Heart left ventricle (tissue), 16 donors: ENCODE results near the gene MUC2. TPM values are rescaled to one million over a fixed set of nuclear protein-coding genes. Genes with fewer than 3 reads are reported as not detected.

Source experiments
- ATAC-seq, 4 donors: fragments of 200-7000 bp; cut with Tn5 transposase; one replicate each; pipeline ENCODE4 v1.9.1; 2020 to 2022; ENCODE audit warnings: moderate library complexity in 4 of 4, mild to moderate bottlenecking in 3 of 4, moderate number of reproducible peaks in 1 of 4
- DNase-seq, 5 donors: peaks; one replicate each; pipeline ENCODE4 v3.0.0-alpha.2; 2020
- H3K27ac ChIP-seq, 12 donors: fragments of 200-600 bp; sonication (generic) in 4 of 12; one replicate each; pipeline versions ENCODE4 v1.5.0 to v1.8.0; 2016 to 2022; ENCODE audit warnings: mild to moderate bottlenecking in 2 of 12
- H3K27me3 ChIP-seq, 9 donors: fragments of 200-600 bp; sonication (generic) in 2 of 9; one replicate each; pipeline versions ENCODE4 v1.5.1 to v1.8.0; 2016 to 2022; ENCODE audit warnings: mild to moderate bottlenecking in 3 of 9
- H3K36me3 ChIP-seq, 9 donors: fragments of 200-600 bp; sonication (generic) in 2 of 9; one replicate each; pipeline versions ENCODE4 v1.5.0 to v1.8.0; 2018 to 2022; ENCODE audit warnings: mild to moderate bottlenecking in 2 of 9
- H3K4me1 ChIP-seq, 12 donors: fragments of 200-600 bp; sonication (generic) in 4 of 12; one replicate each; pipeline versions ENCODE4 v1.5.0 to v1.8.0; 2016 to 2022; ENCODE audit warnings: mild to moderate bottlenecking in 3 of 12
- H3K4me3 ChIP-seq, 12 donors: fragments of 200-600 bp; sonication (generic) in 4 of 12; one replicate each; pipeline versions ENCODE4 v1.5.0 to v1.8.0; 2017 to 2022; ENCODE audit warnings: mild to moderate bottlenecking in 9 of 12, moderate library complexity in 4 of 12
- H3K9me3 ChIP-seq, 12 donors: fragments of 200-600 bp; sonication (generic) in 4 of 12; one replicate each; pipeline versions ENCODE4 v1.5.0 to v1.8.0; 2016 to 2022; ENCODE audit warnings: mild to moderate bottlenecking in 1 of 12
- POLR2A ChIP-seq, 2 donors: fragments of 450-650 bp; IDR thresholded peaks; one replicate each; pipeline ENCODE4 v1.6.1; 2017; ENCODE audit warnings: antibody characterized with exemption in 2 of 2, mild to moderate bottlenecking in 2 of 2, moderate library complexity in 2 of 2
- WGBS, 4 donors: extraction: QIAGEN DNeasy Blood & Tissue Kit in 2 of 4; methylation state at CpG; one replicate each; pipeline versions ENCODE4 v1.1.5 to v1.1.7; 2013 to 2018; 5-methylcytosine and 5-hydroxymethylcytosine counted together
- intact Hi-C, 10 donors: fragments of 100-400 bp; cut with DNase I; formaldehyde crosslinking; loops; one replicate each; pipeline versions ENCODE4 v1.11.1 to v1.14.2; 2022
- polyA plus RNA-seq, 2 donors: library from polyadenylated mRNA; stranded (reverse); fragments of 200-250 nt; gene quantifications; one replicate each; pipeline ENCODE4 v1.2.3, GENCODE V29; 2013
- total RNA-seq, 9 donors: library from RNA; depleted of rRNA in 2 of 9; stranded (reverse); fragments of >200 nt in 2 of 9; fragmentation: NEBNext Ultra II Directional in 3 of 9; extraction: Animal tissue kit (Norgen Biotek cat#: 25700) in 3 of 9; gene quantifications; one replicate each; pipeline versions ENCODE4 v1.1.0 to v1.2.4, GENCODE V29; 2016 to 2023
- TF ChIP-seq, protein P1 (sequence below), 12 donors: fragments of 200-600 bp; sonication (generic) in 4 of 12; IDR thresholded peaks; one replicate each; pipeline versions ENCODE4 v1.5.0 to v1.8.0; 2018 to 2022; ENCODE audit warnings: antibody characterized with exemption in 12 of 12, mild to moderate bottlenecking in 5 of 12
- donor health status: ischemic (EF 13 %, LVEDD 7.1; RV severe dilation, severe dysfunction).
- donor health status: healthy with polysubstance abuse.
- donor health status: DM: no; HTN: yes; CAD: no.
- donor health status: DM: no; HTN: no; CAD: no.
- donor health status: ischemic (EF 25% LVEDD 6.9; RV normal size, moderate dysfunction).
- donor health status: ischemic (EF 25% LVEDD 5.7; RV mildly dilated, moderate dysfunction).
- donor health status: healthy.
- donor health status: DM: yes; HTN: yes; CAD: no.
- donor health status: ischemic (EF 35%, LVEDD 5.7; RV mildly dilated, moderate dysfunction).
- donor health status: nonischemic (EF 11% LVEDD 7.7; RV severe dilation, severe dysfunction).
- donor health status: DM: yes; HTN: yes; CAD: no.
- donor health status: PGD.
- donor health status: ischemic (EF 29% LVEDD 5.4; RV normal size, mild dysfunction).
- donor health status: nonischemic (EF 23%, LVEDD 6.1; RV moderate dilation, normal function).

Gene MUC2
- total and polyA plus RNA-seq, 11 donors = 0.01 to 0.07 TPM; not detected in 9

- Histone ChIP-seq H3K9me3 (no peaks in the 10 kb centered on the region), H3K27ac (no peak overlapping the region), H3K4me3 (no peak overlapping the region), H3K4me1 (peaks cover 0 to 23% (median 0%) of the 10 kb centered on the region in 12 donors), H3K36me3 (no peaks in the 10 kb centered on the region), H3K27me3 (peaks cover 0 to 66% (median 12%) of the 10 kb centered on the region in 9 donors)
- intact Hi-C loops = loop anchor here (1.0 to 10.0 kb wide), 5 partner anchors 127 to 205 kb away; partner anchors contain the start of gene AP2A2 (in 5 of the 10)
- ATAC-seq = no peak
- DNase-seq = peak in 2 of 5 donors; percentile 19 to 39
- 57 to 70% (median 63%) methylated on average over 12 to 15 of the region's 15 CpGs for WGBS, 4 donors
- TF ChIP-seq, protein P1, sequence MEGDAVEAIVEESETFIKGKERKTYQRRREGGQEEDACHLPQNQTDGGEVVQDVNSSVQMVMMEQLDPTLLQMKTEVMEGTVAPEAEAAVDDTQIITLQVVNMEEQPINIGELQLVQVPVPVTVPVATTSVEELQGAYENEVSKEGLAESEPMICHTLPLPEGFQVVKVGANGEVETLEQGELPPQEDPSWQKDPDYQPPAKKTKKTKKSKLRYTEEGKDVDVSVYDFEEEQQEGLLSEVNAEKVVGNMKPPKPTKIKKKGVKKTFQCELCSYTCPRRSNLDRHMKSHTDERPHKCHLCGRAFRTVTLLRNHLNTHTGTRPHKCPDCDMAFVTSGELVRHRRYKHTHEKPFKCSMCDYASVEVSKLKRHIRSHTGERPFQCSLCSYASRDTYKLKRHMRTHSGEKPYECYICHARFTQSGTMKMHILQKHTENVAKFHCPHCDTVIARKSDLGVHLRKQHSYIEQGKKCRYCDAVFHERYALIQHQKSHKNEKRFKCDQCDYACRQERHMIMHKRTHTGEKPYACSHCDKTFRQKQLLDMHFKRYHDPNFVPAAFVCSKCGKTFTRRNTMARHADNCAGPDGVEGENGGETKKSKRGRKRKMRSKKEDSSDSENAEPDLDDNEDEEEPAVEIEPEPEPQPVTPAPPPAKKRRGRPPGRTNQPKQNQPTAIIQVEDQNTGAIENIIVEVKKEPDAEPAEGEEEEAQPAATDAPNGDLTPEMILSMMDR (IDR thresholded peaks at IDR 0.05) = peak in 1 of 12 donors; percentile 1
- no peak for TF ChIP-seq POLR2A (IDR thresholded peaks at IDR 0.05)
These were observed 23.1 kb upstream of the MUC2 start for GRCh38 chr11:1051356-1052132.

DNA sequence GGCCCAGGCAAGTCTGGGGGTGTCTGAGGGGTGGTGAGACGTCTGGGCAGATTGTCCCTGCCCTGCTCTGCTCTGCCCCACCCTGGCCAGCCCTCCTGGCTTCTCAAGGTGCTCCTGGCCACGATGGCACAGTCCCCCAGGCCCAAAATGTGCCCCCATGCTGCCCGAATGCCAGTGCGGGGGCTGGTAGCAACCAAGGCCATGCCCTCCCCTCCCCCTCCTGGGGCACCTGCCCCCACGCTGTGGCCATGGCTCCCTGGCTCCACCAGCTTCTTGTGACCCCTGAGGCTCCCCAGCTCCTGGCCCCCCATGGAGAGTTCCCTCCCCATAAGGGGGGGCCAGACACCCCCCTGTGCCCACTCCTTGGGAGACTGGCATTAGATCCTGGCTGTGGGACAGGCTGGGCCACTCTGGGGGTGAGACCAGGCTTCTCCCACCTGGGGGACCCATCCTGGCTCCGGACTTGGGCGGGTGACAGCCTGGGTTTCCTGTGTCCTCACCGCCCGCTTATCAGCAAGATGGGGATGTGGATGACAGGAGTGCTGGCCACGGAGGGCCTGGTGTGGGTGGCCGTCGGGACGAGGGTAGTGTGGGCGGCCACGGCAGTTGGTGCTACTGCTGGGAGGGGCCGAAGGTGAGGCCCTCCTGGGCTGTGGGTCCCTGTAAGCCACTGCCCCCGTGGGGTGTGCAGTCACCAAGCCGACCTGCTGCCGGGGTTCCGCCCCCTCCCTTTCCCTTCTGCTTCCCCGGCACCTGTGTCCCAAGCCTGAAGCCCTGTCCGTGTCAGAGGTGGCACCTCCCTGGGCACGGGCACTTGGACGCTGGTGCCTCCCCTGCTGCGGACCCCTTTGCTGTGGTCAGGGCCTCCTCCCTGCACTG is 22.3 kb upstream of the MUC2 start:
- TF ChIP-seq POLR2A (IDR thresholded peaks at IDR 0.05) = no peak
- TF ChIP-seq, protein P1 (IDR thresholded peaks at IDR 0.05) = no peak
- peaks cover 0 to 23% (median 0%) of the 10 kb centered on the region in 12 donors for H3K4me1 ChIP-seq
- H3K36me3 ChIP-seq = no peaks in the 10 kb centered on the region
- DNase-seq = peak in 2 of 5 donors; percentile 16 to 49
- no peak overlapping the region for H3K4me3 ChIP-seq
- H3K27me3 ChIP-seq = peaks cover 0 to 65% (median 12%) of the 10 kb centered on the region in 9 donors
- H3K9me3 ChIP-seq = no peaks in the 10 kb centered on the region
- intact Hi-C loops = loop anchor here in 6 of 10 donors (5.0 to 10.0 kb wide), 2 partner anchors 128 to 205 kb away; partner anchors contain the start of gene AP2A2 (in 5 of the 6)
- no peak overlapping the region for H3K27ac ChIP-seq
- ATAC-seq = no peak
- 69 to 76% (median 72%) methylated on average over 21 to 25 of the region's 25 CpGs for WGBS, 4 donors

- Histone ChIP-seq H3K36me3 (no peaks in the 10 kb centered on the region), H3K27me3 (peaks cover 0 to 58% (median 10%) of the 10 kb centered on the region in 9 donors), H3K9me3 (no peaks in the 10 kb centered on the region), H3K4me1 (peaks cover 0 to 23% (median 0%) of the 10 kb centered on the region in 12 donors), H3K27ac (no peak overlapping the region), H3K4me3 (no peak overlapping the region)
- 55 to 63% (median 60%) methylated on average over 13 to 25 of the region's 25 CpGs for WGBS, 4 donors
- peak in 2 of 5 donors; percentile 27 to 58 for DNase-seq
- no peak for TF ChIP-seq POLR2A (IDR thresholded peaks at IDR 0.05)
- TF ChIP-seq, protein P1 (IDR thresholded peaks at IDR 0.05) = no peak
- no peak for ATAC-seq
- intact Hi-C loops = loop anchor here in 6 of 10 donors (5.0 to 10.0 kb wide), 2 partner anchors 129 to 206 kb away; partner anchors contain the start of gene AP2A2 (in 5 of the 6)
These were observed 21.4 kb upstream of the MUC2 start for GRCh38 chr11:1053121-1053901.
